ENCODE results near the gene PNPLA3.

The PNPLA3 gene

DNA sequence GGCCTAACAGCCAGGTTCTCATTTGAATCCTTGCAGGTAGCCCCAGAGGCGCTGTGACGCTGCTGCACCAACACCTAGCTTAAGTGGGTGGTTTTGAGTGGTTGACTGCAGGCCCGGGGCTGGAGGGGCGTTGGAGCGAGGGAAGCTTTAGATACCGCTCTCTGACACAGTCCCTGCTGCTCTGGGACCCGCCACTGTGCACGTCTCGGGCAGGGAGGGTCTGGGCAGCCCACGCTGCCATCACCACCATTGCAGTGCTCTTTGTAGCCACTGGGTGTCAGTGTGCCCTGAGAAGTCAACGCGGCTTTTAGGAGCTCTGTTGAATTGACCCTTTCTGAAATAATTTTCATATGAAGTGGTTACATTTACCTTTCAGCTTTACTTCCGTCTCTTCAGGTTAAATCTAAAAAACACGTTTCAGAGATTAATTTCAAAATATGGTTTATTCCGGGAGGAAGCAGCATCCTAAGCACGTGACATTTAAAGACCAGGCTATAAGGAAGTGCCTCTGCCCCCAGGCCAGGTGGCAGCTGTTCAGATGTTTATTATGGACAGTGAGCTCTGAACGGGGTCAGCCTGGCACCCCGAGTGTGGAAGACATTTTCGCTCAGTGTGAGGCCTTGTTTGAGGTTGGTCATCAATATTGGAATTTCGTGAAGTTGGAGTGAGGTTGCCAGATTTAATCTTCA is 69.6 kb downstream of the PNPLA3 start:
- DNase-seq (ENCODE audit: low read depth in 2 of 2), result peak; percentile 9 to 10

- DNase-seq (ENCODE audit: low read depth in 2 of 2), result no peak
These were observed 70.4 kb downstream of the PNPLA3 start for GRCh38 chr22:43994006-43994405.

DNA sequence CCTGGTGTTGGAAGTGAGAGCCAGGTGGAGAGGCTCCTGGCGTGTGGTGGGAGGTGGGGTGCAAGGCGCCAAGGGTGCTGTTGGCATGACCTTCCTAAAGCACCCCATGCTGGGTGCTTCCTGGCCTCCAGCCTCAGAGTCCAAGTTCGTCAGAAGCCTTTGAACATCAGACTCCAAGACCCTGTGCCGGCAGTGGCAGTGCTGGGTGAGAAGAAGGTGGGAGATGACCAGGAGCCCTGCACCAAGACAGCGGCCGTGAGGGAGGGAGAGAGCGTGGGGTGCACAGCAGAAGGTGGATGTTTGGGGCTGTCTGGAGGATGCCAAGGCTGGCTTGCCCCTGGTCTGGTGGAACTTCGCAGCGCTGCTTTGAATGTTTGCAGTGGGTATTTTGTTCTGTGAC is 70.8 kb downstream of the PNPLA3 start:
- DNase-seq (ENCODE audit: low read depth in 2 of 2), result no peak

DNA sequence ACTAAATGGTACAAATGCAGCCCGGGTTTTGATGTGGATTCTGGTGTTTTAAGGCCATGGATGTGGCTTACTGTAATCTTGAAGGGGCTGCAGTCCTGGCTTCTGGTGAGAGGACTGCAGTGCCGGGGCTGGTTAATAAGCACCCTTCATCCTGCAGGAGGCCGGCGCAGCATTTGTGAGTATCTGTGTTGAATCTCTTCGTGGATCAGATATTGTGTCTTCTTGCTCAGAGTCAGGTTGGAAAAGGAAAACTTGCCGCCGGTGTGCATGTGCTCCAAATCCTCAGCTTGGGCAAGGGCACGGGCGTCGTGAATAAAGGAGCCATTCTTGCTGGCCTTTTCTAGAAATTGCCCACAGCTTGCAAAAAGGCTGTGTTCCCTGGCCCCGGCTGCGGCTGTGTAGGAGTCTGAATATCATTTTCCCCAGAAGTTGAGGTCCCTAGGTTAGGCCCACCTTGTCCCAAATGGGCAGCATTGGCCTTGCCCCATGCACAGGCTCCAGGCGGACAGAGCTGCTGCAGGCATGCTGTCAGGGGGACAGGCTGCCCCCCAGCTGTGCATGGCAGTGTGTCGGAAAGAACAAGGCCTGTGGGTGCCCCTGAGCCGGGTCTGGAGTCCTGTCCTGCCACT is 71.6 kb downstream of the PNPLA3 start:
- no peak for DNase-seq (ENCODE audit: low read depth in 2 of 2)

- DNase-seq (ENCODE audit: low read depth in 2 of 2), result no peak
These were observed 72.2 kb downstream of the PNPLA3 start for GRCh38 chr22:43995798-43996169.

DNA sequence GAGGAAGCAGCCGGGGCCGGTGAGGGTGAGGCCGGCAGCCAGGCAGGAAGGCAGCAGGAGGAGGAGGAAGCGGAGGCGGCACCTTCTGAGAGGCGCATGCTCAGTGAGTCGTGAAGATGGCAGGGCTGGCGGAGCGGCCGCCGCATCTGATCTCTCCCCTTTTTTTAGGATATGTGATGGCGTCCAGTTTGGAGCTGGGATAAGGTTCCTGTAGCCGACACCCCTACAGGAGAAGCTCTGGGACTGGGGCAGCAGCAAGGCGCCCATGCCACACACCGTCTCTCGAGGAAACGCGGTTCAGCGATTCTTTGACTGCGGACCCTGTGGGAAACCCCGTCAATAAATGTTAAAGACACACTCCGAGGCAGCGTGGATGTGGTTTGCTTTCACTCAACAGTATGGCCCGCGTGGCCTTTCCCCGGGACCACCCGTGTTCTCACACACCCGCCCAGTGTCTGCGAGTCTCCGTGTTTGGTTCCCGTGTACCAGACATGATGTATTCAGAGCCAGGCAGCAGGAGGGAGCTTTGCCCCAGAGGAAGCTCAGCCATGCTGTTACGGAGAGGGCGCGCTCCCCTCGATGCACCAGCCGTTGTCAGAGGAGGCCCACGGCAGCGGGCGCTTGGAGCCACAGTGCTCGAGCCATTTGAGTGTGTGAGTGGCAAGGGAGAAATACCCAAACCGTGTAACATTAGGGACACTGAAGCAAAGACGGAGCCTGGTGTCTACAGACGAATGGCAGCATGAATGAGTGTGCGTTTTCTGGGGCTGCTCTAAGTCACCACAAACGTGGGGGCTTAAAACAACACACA is 72.8 kb downstream of the PNPLA3 start:
- DNase-seq (ENCODE audit: low read depth in 2 of 2), result no peak

GRCh38 chr22:43996981-43997265 is 73.3 kb downstream of the PNPLA3 start:
- DNase-seq (ENCODE audit: low read depth in 2 of 2), result no peak

Data from fibroblast of skin of left biceps (primary cell).